ENCODE results near the gene CNOT11.

CNOT11 gene

DNA sequence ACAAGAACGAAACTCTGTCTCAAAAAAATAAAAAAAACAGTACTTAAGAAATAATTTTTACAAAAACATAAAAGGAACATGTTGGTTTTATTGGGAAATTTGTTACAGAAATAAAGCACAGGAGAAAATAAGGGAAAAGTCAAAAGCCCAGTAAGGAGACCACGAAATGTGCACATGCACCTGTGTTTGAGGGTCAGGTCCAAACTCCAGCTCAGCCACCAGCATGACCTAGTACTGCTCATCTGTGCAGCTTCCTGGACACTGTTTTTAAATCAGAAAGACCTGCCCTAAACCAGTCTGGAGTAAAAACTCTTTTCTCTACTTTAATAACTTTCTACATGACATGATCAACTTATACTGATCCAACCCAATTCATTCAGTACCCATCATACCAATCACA, 34.6 kb downstream of the CNOT11 start:
- Histone ChIP-seq H3K9ac (ENCODE audit: low read length) (no peak overlapping the region), H3K4me1 (ENCODE audit: control insufficient read depth, low read depth, low read length) (no peaks in the 10 kb centered on the region), H3K27me3 (ENCODE audit: control insufficient read depth, insufficient read depth, low read length) (no peaks in the 10 kb centered on the region), H3K4me3 (ENCODE audit: low read length) (no peak overlapping the region), H3K9me3 (ENCODE audit: control insufficient read depth, low read depth, low read length) (no peaks in the 10 kb centered on the region), H3K27ac (ENCODE audit: low read length) (no peak overlapping the region), H3K36me3 (ENCODE audit: control insufficient read depth, low read depth, low read length) (peaks cover 54% of the 10 kb centered on the region)

DNA sequence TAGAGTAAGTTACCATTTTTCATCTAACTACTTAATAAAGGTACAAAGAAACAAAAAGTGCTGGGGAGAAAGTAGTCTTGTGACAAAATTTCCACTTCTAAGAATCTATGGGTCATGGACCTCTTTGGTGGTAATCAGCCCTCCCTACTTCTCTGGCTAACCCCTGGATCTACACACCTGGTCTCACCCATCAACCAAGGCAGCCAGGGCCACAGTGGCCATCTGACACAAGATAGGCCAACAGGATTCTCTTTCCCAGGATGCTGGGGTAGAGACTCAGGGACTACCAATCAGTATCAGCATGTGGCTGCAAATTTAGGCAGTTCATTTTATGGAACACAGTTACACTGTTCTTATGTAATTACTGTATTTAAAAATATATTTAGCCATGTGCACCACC, 38.0 kb downstream of the CNOT11 start:
- peaks cover 46% of the 10 kb centered on the region for H3K36me3 ChIP-seq (ENCODE audit: control insufficient read depth, low read depth, low read length)
- H3K4me1 ChIP-seq (ENCODE audit: control insufficient read depth, low read depth, low read length): no peaks in the 10 kb centered on the region
- H3K27ac ChIP-seq (ENCODE audit: low read length): no peak overlapping the region
- H3K27me3 ChIP-seq (ENCODE audit: control insufficient read depth, insufficient read depth, low read length): no peaks in the 10 kb centered on the region
- H3K9me3 ChIP-seq (ENCODE audit: control insufficient read depth, low read depth, low read length): no peaks in the 10 kb centered on the region
- no peak overlapping the region for H3K4me3 ChIP-seq (ENCODE audit: low read length)
- H3K9ac ChIP-seq (ENCODE audit: low read length): no peak overlapping the region

DNA sequence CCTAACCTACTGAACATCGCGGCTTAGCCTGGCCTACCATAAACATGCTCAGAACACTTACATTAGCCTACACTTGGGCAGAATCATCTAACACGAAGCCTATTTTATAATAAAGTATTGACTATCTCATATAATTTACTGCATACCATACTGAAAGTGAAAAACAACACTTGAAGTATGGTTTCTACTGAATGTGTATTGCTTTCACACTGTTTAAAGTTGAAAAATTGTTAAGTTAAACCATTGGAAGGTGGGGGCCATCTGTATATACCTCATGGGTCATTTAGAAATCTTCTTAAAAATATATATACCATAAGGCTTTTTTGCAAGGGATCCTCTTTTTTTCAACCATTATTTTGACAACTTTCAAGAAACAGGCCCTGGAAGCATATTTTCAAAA, 39.3 kb downstream of the CNOT11 start:
- Histone ChIP-seq H3K36me3 (ENCODE audit: control insufficient read depth, low read depth, low read length) (peaks cover 35% of the 10 kb centered on the region), H3K9me3 (ENCODE audit: control insufficient read depth, low read depth, low read length) (no peaks in the 10 kb centered on the region), H3K27ac (ENCODE audit: low read length) (no peak overlapping the region), H3K27me3 (ENCODE audit: control insufficient read depth, insufficient read depth, low read length) (no peaks in the 10 kb centered on the region), H3K9ac (ENCODE audit: low read length) (no peak overlapping the region), H3K4me1 (ENCODE audit: control insufficient read depth, low read depth, low read length) (no peaks in the 10 kb centered on the region), H3K4me3 (ENCODE audit: low read length) (no peak overlapping the region)

DNA sequence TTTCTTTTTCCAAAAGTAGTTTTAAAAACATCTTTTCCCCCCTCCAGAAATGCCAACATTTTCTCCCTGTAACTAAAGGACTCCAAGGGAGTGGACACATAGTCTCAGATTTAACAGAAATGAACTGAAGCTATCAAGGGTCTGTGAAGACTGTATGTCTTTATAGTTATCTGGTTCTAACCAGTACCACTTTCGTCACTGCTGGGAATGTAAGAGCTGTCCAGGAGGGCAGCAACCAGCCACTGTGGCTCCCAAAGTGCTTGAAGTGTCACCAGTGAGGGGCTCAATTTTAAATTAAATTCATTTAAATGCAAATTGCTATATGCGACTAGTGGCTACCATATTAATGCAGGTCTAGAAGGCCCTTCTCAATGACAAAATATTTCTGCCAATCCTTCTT, 40.9 kb downstream of the CNOT11 start:
- no peaks in the 10 kb centered on the region for H3K27me3 ChIP-seq (ENCODE audit: control insufficient read depth, insufficient read depth, low read length)

DNA sequence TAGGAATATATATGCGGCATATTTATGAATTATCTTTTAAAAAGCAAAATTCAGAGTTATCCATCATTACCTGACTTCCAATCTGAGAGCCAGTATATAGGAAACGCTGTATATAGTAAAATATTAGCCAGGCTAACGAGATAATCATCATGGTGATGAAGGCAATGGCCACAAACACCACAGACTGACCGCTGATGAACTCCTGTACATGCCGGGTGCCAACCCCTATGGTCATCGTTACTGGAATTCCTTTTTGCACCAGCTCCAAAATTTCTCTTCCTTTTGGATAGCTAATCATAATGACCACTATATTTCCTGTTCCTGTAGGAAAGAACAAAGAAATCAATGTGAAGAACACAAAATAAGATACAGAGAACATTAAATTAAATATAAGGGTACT, 42.2 kb downstream of the CNOT11 start:
- Histone ChIP-seq H3K9me3 (ENCODE audit: control insufficient read depth, low read depth, low read length) (no peaks in the 10 kb centered on the region), H3K9ac (ENCODE audit: low read length) (no peak overlapping the region), H3K36me3 (ENCODE audit: control insufficient read depth, low read depth, low read length) (peaks cover 20% of the 10 kb centered on the region), H3K27ac (ENCODE audit: low read length) (no peak overlapping the region), H3K4me1 (ENCODE audit: control insufficient read depth, low read depth, low read length) (no peaks in the 10 kb centered on the region), H3K4me3 (ENCODE audit: low read length) (no peak overlapping the region), H3K27me3 (ENCODE audit: control insufficient read depth, insufficient read depth, low read length) (no peaks in the 10 kb centered on the region)

More for the DNA sequence above, 40.9 kb downstream of the CNOT11 start:
- H3K27ac ChIP-seq (ENCODE audit: low read length): no peak overlapping the region
- H3K4me3 ChIP-seq (ENCODE audit: low read length): no peak overlapping the region
- H3K36me3 ChIP-seq (ENCODE audit: control insufficient read depth, low read depth, low read length): peaks cover 25% of the 10 kb centered on the region
- H3K9ac ChIP-seq (ENCODE audit: low read length): no peak overlapping the region
- no peaks in the 10 kb centered on the region for H3K9me3 ChIP-seq (ENCODE audit: control insufficient read depth, low read depth, low read length)
- H3K4me1 ChIP-seq (ENCODE audit: control insufficient read depth, low read depth, low read length): no peaks in the 10 kb centered on the region

DNA sequence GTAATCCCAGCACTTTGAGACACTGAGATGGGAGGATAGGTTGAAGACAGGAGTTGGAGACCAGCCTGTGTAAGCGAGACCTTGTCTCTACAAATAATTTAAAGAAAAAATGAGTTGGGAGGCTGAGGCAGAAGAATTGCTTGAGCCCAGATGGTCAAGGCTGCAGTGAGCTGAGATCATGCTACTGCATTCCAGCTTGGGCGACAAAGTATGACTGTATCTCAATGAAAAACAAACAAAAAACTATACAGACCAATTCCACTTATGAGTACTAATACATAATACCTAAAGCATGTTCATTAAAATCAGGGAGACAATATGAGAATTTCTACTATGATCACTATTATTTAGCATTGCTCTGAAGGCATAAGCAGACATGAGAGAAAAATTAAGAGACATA, 43.2 kb downstream of the CNOT11 start:
- no peaks in the 10 kb centered on the region for H3K4me1 ChIP-seq (ENCODE audit: control insufficient read depth, low read depth, low read length)
- H3K27ac ChIP-seq (ENCODE audit: low read length): no peak overlapping the region
- H3K36me3 ChIP-seq (ENCODE audit: control insufficient read depth, low read depth, low read length): peaks cover 20% of the 10 kb centered on the region
- no peak overlapping the region for H3K9ac ChIP-seq (ENCODE audit: low read length)
- H3K4me3 ChIP-seq (ENCODE audit: low read length): no peak overlapping the region
- H3K27me3 ChIP-seq (ENCODE audit: control insufficient read depth, insufficient read depth, low read length): no peaks in the 10 kb centered on the region
- no peaks in the 10 kb centered on the region for H3K9me3 ChIP-seq (ENCODE audit: control insufficient read depth, low read depth, low read length)

DNA sequence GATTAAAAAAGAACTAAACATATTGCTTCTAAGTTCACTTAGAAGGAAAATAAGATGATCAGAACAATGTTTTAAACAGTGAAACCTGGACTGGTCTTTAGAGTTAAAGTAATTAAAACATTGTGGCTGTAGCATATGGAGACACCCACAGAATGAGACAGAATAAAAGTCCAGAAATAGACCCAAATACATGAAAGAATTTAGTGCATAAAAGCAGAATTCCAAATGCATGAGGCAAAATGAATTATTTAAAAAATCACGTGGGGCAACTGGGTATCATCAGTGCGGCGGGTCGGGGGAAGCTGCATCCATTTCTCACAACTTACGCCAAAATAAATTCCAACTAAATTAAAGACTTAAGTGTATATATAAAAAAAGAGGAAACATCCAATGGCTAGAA, 43.7 kb downstream of the CNOT11 start:
- H3K27ac ChIP-seq (ENCODE audit: low read length): no peak overlapping the region
- H3K9me3 ChIP-seq (ENCODE audit: control insufficient read depth, low read depth, low read length): no peaks in the 10 kb centered on the region
- no peaks in the 10 kb centered on the region for H3K4me1 ChIP-seq (ENCODE audit: control insufficient read depth, low read depth, low read length)
- H3K4me3 ChIP-seq (ENCODE audit: low read length): no peak overlapping the region
- peaks cover 20% of the 10 kb centered on the region for H3K36me3 ChIP-seq (ENCODE audit: control insufficient read depth, low read depth, low read length)
- H3K9ac ChIP-seq (ENCODE audit: low read length): no peak overlapping the region
- H3K27me3 ChIP-seq (ENCODE audit: control insufficient read depth, insufficient read depth, low read length): no peaks in the 10 kb centered on the region

DNA sequence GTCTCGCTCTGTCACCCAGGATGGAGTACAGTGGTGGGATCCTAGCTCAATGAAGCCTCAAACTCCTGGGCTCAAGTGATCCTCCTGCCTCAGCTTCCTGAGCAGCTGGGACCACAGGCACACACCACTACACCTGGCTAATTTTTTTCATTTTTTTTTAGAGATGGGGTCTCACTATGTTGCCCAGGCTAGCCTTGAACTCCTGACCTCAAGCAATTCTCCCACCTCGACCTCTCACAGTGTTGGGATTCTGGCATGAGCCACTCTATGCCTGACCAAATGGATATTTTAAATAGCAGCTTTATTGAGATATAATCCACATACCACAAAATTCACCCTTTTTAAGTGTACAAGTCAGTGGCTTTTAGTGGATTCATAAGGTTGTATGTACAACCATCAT, 44.7 kb downstream of the CNOT11 start:
- Histone ChIP-seq H3K27me3 (ENCODE audit: control insufficient read depth, insufficient read depth, low read length) (no peaks in the 10 kb centered on the region), H3K9ac (ENCODE audit: low read length) (no peak overlapping the region), H3K36me3 (ENCODE audit: control insufficient read depth, low read depth, low read length) (peaks cover 14% of the 10 kb centered on the region), H3K4me1 (ENCODE audit: control insufficient read depth, low read depth, low read length) (no peaks in the 10 kb centered on the region), H3K27ac (ENCODE audit: low read length) (no peak overlapping the region), H3K9me3 (ENCODE audit: control insufficient read depth, low read depth, low read length) (no peaks in the 10 kb centered on the region), H3K4me3 (ENCODE audit: low read length) (no peak overlapping the region)

DNA sequence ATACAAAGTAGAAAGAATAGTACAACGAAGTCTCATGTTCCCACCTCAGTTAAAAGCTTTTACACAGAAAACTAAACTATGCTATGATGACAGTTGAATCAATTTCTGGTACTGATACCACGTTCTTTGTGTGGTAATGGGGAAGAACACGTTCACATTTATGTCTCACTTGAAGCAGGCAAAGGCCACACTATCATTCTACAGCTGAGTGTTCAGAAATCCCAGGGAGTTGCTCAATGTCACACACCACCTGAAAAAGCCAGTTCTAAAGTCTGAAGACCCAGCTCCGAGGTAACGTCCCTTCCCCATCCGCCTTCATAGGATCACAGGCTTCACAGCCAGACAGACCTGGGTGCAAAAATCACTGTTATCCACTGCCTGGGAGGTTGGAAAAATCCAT, 46.9 kb downstream of the CNOT11 start:
- H3K36me3 ChIP-seq (ENCODE audit: control insufficient read depth, low read depth, low read length): peaks cover 3% of the 10 kb centered on the region
- H3K4me1 ChIP-seq (ENCODE audit: control insufficient read depth, low read depth, low read length): no peaks in the 10 kb centered on the region
- no peaks in the 10 kb centered on the region for H3K27me3 ChIP-seq (ENCODE audit: control insufficient read depth, insufficient read depth, low read length)
- no peaks in the 10 kb centered on the region for H3K9me3 ChIP-seq (ENCODE audit: control insufficient read depth, low read depth, low read length)
- no peak overlapping the region for H3K4me3 ChIP-seq (ENCODE audit: low read length)
- H3K9ac ChIP-seq (ENCODE audit: low read length): no peak overlapping the region
- no peak overlapping the region for H3K27ac ChIP-seq (ENCODE audit: low read length)

DNA sequence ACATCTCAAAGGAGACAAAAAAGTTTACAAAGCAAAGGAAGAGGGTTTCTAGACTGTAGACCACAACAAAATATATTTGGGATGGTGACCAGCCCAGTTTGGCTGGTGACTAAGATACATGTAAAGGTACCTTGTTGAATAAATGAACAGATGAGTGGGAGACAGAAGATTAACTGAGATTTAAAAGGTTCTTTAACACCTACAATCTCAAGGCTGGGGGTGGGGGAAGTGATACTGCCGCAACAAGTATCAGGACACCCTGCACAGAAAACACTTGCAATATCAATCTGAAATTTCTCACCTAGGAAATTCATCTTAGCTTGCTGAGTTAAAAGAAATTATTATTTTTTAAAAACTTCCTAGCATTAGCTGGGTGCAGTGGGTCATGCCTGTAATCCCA, 47.5 kb downstream of the CNOT11 start:
- Histone ChIP-seq H3K27ac (ENCODE audit: low read length) (no peak overlapping the region), H3K4me1 (ENCODE audit: control insufficient read depth, low read depth, low read length) (no peaks in the 10 kb centered on the region)

DNA sequence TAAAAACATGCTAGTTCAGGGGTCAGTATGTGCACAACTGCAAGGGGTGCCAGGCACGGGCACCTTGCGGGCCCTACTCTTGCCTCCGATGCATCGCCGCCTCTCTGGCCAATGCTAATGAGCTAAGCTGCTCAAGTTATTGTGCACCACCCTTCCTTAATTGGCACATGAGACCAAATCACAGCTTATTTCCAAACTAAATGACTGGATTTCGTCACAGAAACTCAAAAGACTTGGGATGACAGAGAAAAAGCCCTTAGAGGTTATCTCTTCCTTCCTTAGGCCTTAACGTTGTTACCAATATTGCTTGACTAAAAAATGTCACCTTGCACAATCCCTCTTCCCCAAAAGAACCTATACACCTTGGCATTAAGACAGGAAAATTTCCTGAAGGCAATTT, 48.1 kb downstream of the CNOT11 start:
- H3K27me3 ChIP-seq (ENCODE audit: control insufficient read depth, insufficient read depth, low read length): no peaks in the 10 kb centered on the region
- H3K4me1 ChIP-seq (ENCODE audit: control insufficient read depth, low read depth, low read length): no peaks in the 10 kb centered on the region
- H3K36me3 ChIP-seq (ENCODE audit: control insufficient read depth, low read depth, low read length): no peaks in the 10 kb centered on the region
- H3K9ac ChIP-seq (ENCODE audit: low read length): no peak overlapping the region
- no peak overlapping the region for H3K27ac ChIP-seq (ENCODE audit: low read length)
- H3K4me3 ChIP-seq (ENCODE audit: low read length): no peak overlapping the region
- no peaks in the 10 kb centered on the region for H3K9me3 ChIP-seq (ENCODE audit: control insufficient read depth, low read depth, low read length)

More for the DNA sequence above, 47.5 kb downstream of the CNOT11 start:
- no peaks in the 10 kb centered on the region for H3K27me3 ChIP-seq (ENCODE audit: control insufficient read depth, insufficient read depth, low read length)
- H3K9ac ChIP-seq (ENCODE audit: low read length): no peak overlapping the region
- no peaks in the 10 kb centered on the region for H3K36me3 ChIP-seq (ENCODE audit: control insufficient read depth, low read depth, low read length)
- no peak overlapping the region for H3K4me3 ChIP-seq (ENCODE audit: low read length)
- H3K9me3 ChIP-seq (ENCODE audit: control insufficient read depth, low read depth, low read length): no peaks in the 10 kb centered on the region

DNA sequence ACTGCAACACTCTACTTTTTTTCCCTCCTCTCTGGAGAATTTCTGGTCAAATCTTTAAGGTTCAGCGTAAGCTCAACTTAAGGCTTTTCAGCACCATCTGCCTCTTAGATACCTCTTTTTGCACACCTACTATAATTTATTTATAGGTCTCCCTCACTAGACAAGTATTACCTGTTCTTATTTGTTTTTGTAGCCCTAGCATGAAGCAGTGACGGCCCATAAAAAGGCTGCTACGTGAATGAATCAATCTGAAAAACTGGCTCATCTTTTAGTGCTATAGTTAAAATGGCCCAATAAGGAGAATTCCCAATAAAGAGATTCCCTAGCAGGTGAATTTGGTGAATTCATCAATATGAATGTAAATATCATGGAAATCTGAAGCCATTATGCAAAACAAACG, 49.3 kb downstream of the CNOT11 start:
- Histone ChIP-seq H3K9ac (ENCODE audit: low read length) (no peak overlapping the region), H3K9me3 (ENCODE audit: control insufficient read depth, low read depth, low read length) (no peaks in the 10 kb centered on the region), H3K27me3 (ENCODE audit: control insufficient read depth, insufficient read depth, low read length) (no peaks in the 10 kb centered on the region), H3K36me3 (ENCODE audit: control insufficient read depth, low read depth, low read length) (no peaks in the 10 kb centered on the region), H3K4me1 (ENCODE audit: control insufficient read depth, low read depth, low read length) (peaks cover 8% of the 10 kb centered on the region), H3K4me3 (ENCODE audit: low read length) (no peak overlapping the region), H3K27ac (ENCODE audit: low read length) (no peak overlapping the region)

Data from iPS-18a (cell line).